GM12874 (cell line): ENCODE data around the gene DLX1.

Experiments
- TF ChIP-seq, protein P1 (sequence below): IDR thresholded peaks from 2 replicates; pipeline ENCODE4 v1.5.1; 2011; ENCODE audit warnings: low read depth, mild to moderate bottlenecking, control low read depth, low read length, moderate library complexity; ENCODE audit not compliant: insufficient read depth

The DLX1 gene

DNA sequence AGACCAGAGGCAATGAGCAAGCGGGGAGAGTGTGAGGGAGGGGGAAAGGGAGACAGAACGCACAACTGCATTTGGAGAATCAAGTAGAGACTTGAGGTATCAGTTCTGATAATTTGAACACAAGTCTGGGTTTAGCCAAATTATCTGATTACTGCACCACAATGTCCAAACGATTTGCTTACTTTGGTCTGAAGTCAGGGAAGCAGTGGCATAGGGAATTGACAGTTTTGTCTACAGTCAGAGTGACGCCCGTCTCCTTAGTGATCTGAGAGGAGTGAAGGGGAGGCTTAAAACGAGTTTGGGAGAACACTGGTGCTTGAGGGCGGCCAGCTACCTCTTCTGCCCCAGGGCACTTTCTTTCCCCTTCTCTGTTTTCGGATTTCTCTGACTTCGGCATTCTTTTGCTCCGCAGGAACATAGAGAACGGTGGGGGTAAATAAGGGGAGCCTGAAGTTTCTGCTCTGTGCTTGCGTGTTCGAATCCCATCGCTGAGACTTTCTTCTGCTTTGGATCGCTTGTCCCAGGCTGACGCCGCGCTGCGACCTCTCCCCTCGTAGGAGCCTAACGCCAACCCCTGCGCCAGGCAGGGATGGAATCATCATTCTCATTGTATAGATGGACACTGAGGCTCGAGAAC lies 20.3 kb downstream of the DLX1 start:
- TF ChIP-seq, protein P1, sequence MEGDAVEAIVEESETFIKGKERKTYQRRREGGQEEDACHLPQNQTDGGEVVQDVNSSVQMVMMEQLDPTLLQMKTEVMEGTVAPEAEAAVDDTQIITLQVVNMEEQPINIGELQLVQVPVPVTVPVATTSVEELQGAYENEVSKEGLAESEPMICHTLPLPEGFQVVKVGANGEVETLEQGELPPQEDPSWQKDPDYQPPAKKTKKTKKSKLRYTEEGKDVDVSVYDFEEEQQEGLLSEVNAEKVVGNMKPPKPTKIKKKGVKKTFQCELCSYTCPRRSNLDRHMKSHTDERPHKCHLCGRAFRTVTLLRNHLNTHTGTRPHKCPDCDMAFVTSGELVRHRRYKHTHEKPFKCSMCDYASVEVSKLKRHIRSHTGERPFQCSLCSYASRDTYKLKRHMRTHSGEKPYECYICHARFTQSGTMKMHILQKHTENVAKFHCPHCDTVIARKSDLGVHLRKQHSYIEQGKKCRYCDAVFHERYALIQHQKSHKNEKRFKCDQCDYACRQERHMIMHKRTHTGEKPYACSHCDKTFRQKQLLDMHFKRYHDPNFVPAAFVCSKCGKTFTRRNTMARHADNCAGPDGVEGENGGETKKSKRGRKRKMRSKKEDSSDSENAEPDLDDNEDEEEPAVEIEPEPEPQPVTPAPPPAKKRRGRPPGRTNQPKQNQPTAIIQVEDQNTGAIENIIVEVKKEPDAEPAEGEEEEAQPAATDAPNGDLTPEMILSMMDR, result no peak

DNA sequence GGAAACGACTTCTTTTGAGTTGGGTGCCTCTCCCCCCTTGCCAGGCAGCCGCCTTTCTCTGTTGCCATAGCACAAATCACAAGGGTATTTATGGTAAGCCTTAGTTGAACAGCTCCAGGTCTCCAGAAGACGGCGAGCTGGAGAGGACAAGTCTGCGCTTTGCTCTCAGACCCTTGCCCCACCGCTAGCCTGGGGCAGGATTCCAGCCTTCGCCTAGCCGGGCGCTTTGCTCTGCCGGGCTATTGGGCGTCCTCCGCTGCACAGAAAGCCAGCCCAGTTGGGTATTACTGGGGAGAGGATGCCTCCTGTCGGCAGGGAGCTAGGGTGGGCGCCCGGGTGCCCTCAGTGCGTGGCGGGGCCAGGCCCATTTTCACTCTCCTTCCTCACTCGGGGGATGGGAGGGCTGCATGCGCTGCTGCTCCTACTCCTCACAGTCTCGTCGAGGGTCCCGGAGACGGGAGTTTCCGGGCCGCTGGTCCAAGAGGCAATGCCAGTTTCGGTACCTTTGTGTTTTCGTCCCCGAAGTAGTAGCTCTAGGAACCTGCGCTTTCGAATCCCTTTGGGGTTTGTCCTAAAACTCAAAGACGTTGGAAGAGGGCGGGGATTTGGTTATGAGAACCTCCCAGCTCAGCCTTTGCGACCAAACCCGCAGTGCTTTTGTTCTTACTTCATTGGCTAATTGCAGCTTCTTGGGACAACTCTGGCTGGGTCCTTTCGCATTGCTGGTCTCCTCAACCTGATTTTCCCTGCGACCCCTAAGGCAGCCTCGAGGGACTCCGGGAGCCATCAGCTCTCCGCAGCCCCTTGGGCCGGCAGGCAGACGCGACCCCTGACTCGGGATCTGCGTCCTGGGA lies 21.0 kb downstream of the DLX1 start:
- TF ChIP-seq, protein P1, result peak; percentile 52

DNA sequence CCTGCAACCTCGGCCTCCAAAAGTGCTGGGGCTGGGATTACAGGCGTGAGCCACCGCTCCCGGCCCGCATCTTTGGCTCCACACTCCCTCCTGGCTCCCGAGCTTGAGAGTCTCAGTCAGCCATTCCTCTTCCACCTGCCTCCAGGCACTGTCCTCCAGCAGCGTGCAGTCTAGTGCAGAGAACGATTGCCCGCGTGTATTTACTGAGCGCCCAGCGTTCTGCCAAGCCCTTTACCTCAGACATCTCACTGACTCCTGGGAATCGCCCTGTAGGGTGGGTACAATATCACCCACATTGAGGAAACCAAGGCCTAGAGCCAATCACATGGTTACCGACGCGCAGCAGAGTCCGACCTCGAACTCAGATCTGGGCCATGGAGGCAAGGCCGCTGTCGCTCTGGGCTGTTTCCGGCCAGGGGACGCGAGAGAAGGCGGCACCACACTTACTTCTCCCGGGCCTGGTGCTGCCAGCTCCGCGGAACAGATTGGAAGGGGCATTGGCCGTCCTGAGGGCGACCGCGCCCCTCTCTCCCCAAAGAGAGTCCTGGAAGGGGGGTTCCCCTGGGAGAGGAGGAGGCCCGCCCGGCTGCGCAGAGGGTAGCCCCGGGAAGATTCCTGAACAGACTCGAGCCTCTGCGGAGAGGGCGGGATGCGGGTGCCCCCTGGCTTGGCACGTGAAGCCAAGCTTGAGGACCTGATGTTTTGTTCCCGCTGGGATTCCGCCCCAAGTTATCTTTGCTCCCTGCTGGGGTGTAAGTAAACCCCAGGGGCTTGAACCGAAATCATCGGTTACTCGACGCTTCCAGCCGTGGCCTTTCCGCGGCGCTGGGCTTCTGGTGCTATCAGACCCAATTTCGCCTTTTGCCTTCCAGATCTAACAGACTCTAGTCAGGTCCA lies 22.6 kb downstream of the DLX1 start:
- TF ChIP-seq, protein P1, result no peak

DNA sequence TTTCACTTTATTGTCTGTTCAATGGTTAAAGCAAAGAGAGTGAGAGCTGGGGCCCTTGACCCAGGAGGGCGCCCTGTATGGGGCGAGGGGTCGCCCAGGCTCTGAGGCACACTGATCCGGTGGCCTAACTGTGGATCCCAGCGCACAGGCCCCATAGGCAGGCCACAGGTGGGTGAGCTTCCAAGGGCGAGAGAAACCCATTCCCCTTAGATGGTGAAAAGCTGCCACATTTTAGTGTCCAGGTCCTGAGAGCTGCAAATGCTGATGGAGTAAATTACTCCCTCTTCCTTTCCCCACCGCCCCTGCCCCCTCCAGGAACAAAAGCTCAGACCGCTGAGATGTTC lies 23.3 kb downstream of the DLX1 start:
- TF ChIP-seq, protein P1, result no peak

DNA sequence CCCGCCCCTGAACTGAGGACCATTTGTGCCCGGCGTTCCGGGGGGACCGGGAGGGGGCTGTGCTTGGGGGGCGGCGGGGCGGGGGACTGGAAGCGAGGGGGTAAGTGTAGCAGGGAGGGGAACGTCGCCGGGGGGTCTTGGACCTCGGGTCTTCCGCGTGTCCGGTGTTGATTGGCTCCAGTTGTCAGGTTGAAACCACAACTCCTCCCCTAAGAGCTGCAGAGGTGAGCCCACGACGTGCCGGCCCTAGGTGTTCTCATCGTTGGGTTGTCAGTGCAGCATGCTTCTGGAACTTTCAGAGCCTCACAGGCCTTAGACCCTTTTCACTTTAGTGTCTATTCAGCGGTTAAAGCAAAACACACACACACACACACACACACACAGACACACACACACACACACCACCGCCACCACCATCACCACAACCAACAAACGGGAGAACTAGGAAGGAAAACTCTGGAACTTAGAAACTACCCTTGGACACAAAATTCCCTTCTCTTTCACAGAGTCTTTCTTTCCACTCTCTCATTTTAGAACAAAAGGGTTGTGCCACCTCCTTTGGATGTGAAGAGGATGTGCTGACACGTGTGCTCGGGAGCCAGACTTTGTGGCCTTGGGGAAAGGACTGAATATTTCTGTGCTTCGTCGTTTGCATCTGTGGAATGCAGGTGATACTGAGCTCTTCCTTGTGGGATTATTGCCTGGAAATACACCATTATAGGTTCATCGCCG lies 24.1 kb downstream of the DLX1 start:
- TF ChIP-seq, protein P1, result no peak

DNA sequence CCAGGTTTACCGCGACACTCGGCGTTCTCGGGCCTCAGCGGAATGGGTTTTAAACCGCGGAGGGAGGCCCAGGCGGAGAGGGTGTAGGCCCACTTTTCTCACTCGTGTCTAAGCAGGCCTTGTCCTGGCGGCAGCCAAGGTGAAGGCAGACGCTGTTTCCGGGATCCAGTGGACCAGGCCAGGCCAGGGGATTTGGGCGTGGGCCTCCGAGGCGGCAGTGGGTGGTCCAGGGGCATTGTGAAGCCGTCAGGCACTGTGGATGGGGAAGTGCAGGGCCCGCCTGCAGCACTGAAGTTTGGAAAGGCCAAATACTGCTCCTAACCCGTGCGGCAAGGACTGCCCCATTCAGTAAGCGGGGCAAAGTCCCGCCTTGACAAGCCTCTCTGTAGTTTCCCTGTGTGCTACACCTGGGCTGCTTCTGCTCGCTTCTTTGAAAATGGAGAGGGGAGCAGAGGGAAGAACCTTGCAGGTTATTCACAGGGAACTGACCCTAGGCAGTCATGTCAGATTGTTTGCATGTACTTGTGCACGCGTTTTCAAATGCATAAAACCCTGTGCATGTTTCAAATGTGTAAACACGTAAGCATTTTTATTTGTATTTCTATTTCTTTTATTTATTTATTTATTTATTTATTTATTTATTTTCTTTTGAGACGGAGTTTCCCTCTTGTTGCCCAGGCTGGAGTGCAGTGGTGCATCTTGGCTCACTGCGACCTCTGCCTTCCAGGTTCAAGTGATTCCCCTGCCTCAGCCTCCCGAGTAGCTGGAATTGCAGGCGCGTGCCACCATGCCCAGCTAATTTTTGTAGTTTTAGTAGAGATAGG lies 24.9 kb downstream of the DLX1 start:
- TF ChIP-seq, protein P1, result no peak
